HCT116 (cell line): ENCODE measurements around the gene KIAA1671. TPM values are rescaled to one million over a fixed set of nuclear protein-coding genes. Genes with fewer than 3 reads are reported as not detected.

Experiments
- ATAC-seq: fragments of 200-7000 bp; cut with Tn5 transposase; 2 replicates; pipeline ENCODE4 v1.9.1; 2020; ENCODE audit warnings: mild to moderate bottlenecking, moderate library complexity
- BruUV-seq: library from RNA; stranded (reverse); fragments of 400-500 nt; replicated peaks from 2 replicates; lab custom pipeline; 2021; lab: Mats Ljungman, UMichigan
- CTCF ChIA-PET: fragments of 300-600 bp; sonication (Branson Sonifier 250); formaldehyde crosslinking; loops from one replicate; lab custom pipeline; 2021; ENCODE audit warnings: antibody characterized with exemption; lab: Charles Lee
- POLR2A ChIA-PET: fragments of 300-600, 350-600 bp; sonication (Branson Sonifier 250); formaldehyde crosslinking; loops from one replicate; lab custom pipeline; 2021; ENCODE audit warnings: antibody characterized with exemption; lab: Charles Lee
- RAD21 ChIA-PET, 2 experiments: fragments of 300-600 bp; sonication (Branson Sonifier 250); formaldehyde crosslinking; loops; one replicate each; lab custom pipeline; 2023; ENCODE audit warnings: low total read pairs in 2 of 2; ENCODE audit not compliant: uncharacterized antibody in 2 of 2, unreplicated experiment in 2 of 2, low non-redundant PET in 1 of 2; lab: Charles Lee
- DNase-seq: peaks from one replicate; pipeline ENCODE4 v3.0.0-alpha.2; 2010; ENCODE audit warnings: low read depth, low spot score
- H2AFZ ChIP-seq: fragments of 200-600 bp; shearing (Covaris generic), sonication (generic); 2 replicates; pipeline ENCODE4 v1.6.1; 2017; ENCODE audit warnings: low read depth, mixed run types, mixed read lengths, antibody characterized with exemption, low read length; ENCODE audit not compliant: poor library complexity, severe bottlenecking
- H3K27ac ChIP-seq: 2 replicates; pipeline ENCODE4 v1.5.1; 2012; ENCODE audit warnings: low read depth, low read length
- H3K27me3 ChIP-seq: fragments of 200-600 bp; sonication (generic); 2 replicates; pipeline ENCODE4 v1.6.1; 2016; ENCODE audit warnings: mixed run types, low read length, mixed read lengths; ENCODE audit not compliant: insufficient read depth
- H3K36me3 ChIP-seq, 2 experiments: fragments of 200-500 bp in 1 of 2; fragments of 200-600 bp in 1 of 2; sonication (Bioruptor generic) in 1 of 2; sonication (generic) in 1 of 2; 2 replicates each; pipeline versions ENCODE4 v1.5.1 to v1.6.1; 2014 to 2016; ENCODE audit warnings: low read length in 2 of 2, inconsistent platforms in 1 of 2, mixed read lengths in 1 of 2, mixed run types in 1 of 2; ENCODE audit not compliant: insufficient read depth in 2 of 2, control insufficient read depth in 1 of 2
- H3K4me1 ChIP-seq, 2 experiments: fragments of 200-600 bp in 1 of 2; sonication (generic) in 1 of 2; 2 replicates each; pipeline versions ENCODE4 v1.5.1 to v1.6.1; 2012 to 2017; ENCODE audit warnings: low read length in 2 of 2, inconsistent platforms in 1 of 2, mild to moderate bottlenecking in 1 of 2, mixed read lengths in 1 of 2, mixed run types in 1 of 2, moderate library complexity in 1 of 2; ENCODE audit not compliant: insufficient read depth in 2 of 2, control insufficient read depth in 1 of 2
- H3K4me2 ChIP-seq: fragments of 200-600 bp; sonication (generic); 2 replicates; pipeline ENCODE4 v1.6.1; 2017; ENCODE audit warnings: mixed run types, low read length, mixed read lengths
- H3K4me3 ChIP-seq, 2 experiments: fragments of 200-600 bp in 1 of 2; sonication (generic) in 1 of 2; replicated peaks in 1 of 2; 2 replicates each; pipeline ENCODE4 v1.5.1; 2011 to 2016; ENCODE audit warnings: low read length in 2 of 2, control low read depth in 1 of 2, low read depth in 1 of 2, mild to moderate bottlenecking in 1 of 2, mixed read lengths in 1 of 2, mixed run types in 1 of 2
- H3K79me2 ChIP-seq: fragments of 200-600 bp; sonication (generic); 2 replicates; pipeline ENCODE4 v1.6.1; 2017; ENCODE audit warnings: mild to moderate bottlenecking, mixed run types, low read length, moderate library complexity, mixed read lengths; ENCODE audit not compliant: insufficient read depth
- H3K9ac ChIP-seq: fragments of 200-600 bp; sonication (generic); 2 replicates; pipeline ENCODE4 v1.6.1; 2016; ENCODE audit warnings: low read length, mixed read lengths
- H3K9me2 ChIP-seq: fragments of 200-600 bp; sonication (generic), shearing (Covaris generic); 2 replicates; pipeline ENCODE4 v1.6.1; 2017; ENCODE audit warnings: mixed run types, mild to moderate bottlenecking, moderate library complexity; ENCODE audit not compliant: insufficient read depth
- H3K9me3 ChIP-seq, 2 experiments: fragments of 200-500 bp in 1 of 2; fragments of 200-600 bp in 1 of 2; sonication (Bioruptor generic) in 1 of 2; sonication (generic) in 1 of 2; 2 replicates each; pipeline ENCODE4 v1.6.1; 2014 to 2017; ENCODE audit warnings: low read length in 2 of 2, mixed read lengths in 2 of 2, inconsistent platforms in 1 of 2, low read depth in 1 of 2, mild to moderate bottlenecking in 1 of 2, mixed run types in 1 of 2, moderate library complexity in 1 of 2; ENCODE audit not compliant: control insufficient read depth in 1 of 2, insufficient read depth in 1 of 2
- H4K20me1 ChIP-seq: fragments of 200-600 bp; sonication (generic), shearing (Covaris generic); 2 replicates; pipeline ENCODE4 v1.6.1; 2017; ENCODE audit warnings: mixed run types, mild to moderate bottlenecking, moderate library complexity; ENCODE audit not compliant: insufficient read depth
- CEBPB ChIP-seq: IDR thresholded peaks from 2 replicates; pipeline ENCODE4 v1.6.1; 2012; ENCODE audit warnings: low read depth
- EGR1 ChIP-seq: IDR thresholded peaks from 2 replicates; pipeline ENCODE4 v1.6.1; 2012; ENCODE audit warnings: low read depth
- EZH2 ChIP-seq: fragments of 200-600 bp; sonication (generic); IDR thresholded peaks from 2 replicates; pipeline ENCODE4 v1.6.1; 2017; ENCODE audit warnings: antibody characterized with exemption, mixed run types
- EZH2phosphoT487 ChIP-seq: fragments of 200-600 bp; IDR thresholded peaks from 2 replicates; pipeline ENCODE4 v1.6.1; 2018; ENCODE audit warnings: antibody characterized with exemption, borderline replicate concordance
- JUND ChIP-seq: IDR thresholded peaks from 2 replicates; pipeline ENCODE4 v1.6.1; 2012
- POLR2A ChIP-seq: IDR thresholded peaks from 2 replicates; pipeline ENCODE4 v1.7.0; 2011; ENCODE audit warnings: borderline replicate concordance; ENCODE audit not compliant: insufficient read depth, insufficient read length; ENCODE audit errors: extremely low read depth
- POLR2AphosphoS5 ChIP-seq: IDR thresholded peaks from 2 replicates; pipeline ENCODE4 v1.6.1; 2011; ENCODE audit warnings: mild to moderate bottlenecking, low read depth, low read length, moderate library complexity
- RAD21 ChIP-seq: IDR thresholded peaks from 2 replicates; pipeline ENCODE4 v1.6.1; 2012; ENCODE audit warnings: low read depth, mild to moderate bottlenecking
- REST ChIP-seq: IDR thresholded peaks from 2 replicates; pipeline ENCODE4 v1.6.1; 2012; ENCODE audit warnings: low read depth
- SIN3A ChIP-seq: IDR thresholded peaks from 2 replicates; pipeline ENCODE4 v1.6.1; 2012; ENCODE audit warnings: low read depth
- SP1 ChIP-seq: IDR thresholded peaks from 2 replicates; pipeline ENCODE4 v1.6.1; 2012; ENCODE audit warnings: low read depth
- YY1 ChIP-seq: IDR thresholded peaks from 2 replicates; pipeline ENCODE4 v1.6.1; 2011; ENCODE audit warnings: low read length, low read depth, moderate library complexity, mild to moderate bottlenecking; ENCODE audit not compliant: insufficient replicate concordance; ENCODE audit errors: extremely low read depth
- ZFX ChIP-seq: fragments of 450-650 bp; IDR thresholded peaks from 2 replicates; pipeline ENCODE4 v1.6.1; 2017
- ZNF274 ChIP-seq: fragments of 200-500 bp; sonication (Bioruptor generic); IDR thresholded peaks from 2 replicates; pipeline ENCODE4 v1.6.1; 2014; ENCODE audit warnings: mild to moderate bottlenecking, low read depth, low read length, inconsistent platforms
- intact Hi-C: fragments of 100-400 bp; cut with micrococcal nuclease; formaldehyde crosslinking; loops from 2 replicates; pipeline ENCODE4 v1.10.0; 2022
- total RNA-seq: library from RNA; stranded (reverse); gene quantifications from one replicate; pipeline ENCODE4 v1.2.1, GENCODE V29; 2021; ENCODE audit not compliant: unreplicated experiment
- TF ChIP-seq, protein P1 (sequence below): IDR thresholded peaks from 2 replicates; pipeline ENCODE4 v1.6.1; 2012
- TF ChIP-seq, protein P2 (sequence below): IDR thresholded peaks from 2 replicates; pipeline ENCODE4 v1.6.1; 2012

KIAA1671 gene
- total RNA-seq, 1 experiment from 2014 or later: 36.8 TPM

GRCh38 chr22:24977370-24978221 lies 25.1 kb downstream of the KIAA1671 start:
- RAD21 ChIA-PET: no interaction called here
- intact Hi-C loops: no loop called here
- Histone ChIP-seq H3K79me2 (peaks cover 65% of the 10 kb centered on the region), H3K36me3 (no peaks in the 10 kb centered on the region), H3K9ac (peak overlapping the region; percentile 45), H3K27me3 (no peaks in the 10 kb centered on the region), H3K9me3 (no peaks in the 10 kb centered on the region), H4K20me1 (no peaks in the 10 kb centered on the region), H3K27ac (peak overlapping the region; percentile 70), H3K4me1 (peaks cover 40 to 68% of the 10 kb centered on the region in 2 experiments), H2AFZ (no peak overlapping the region), H3K4me3 (no peak overlapping the region), H3K9me2 (no peaks in the 10 kb centered on the region), H3K4me2 (peak overlapping the region; percentile 63)
- DNase-seq: no peak
- peak; percentile 78 for ATAC-seq
- TF ChIP-seq EZH2phosphoT487 (no peak), SP1 (no peak)
- TF ChIP-seq, protein P1, sequence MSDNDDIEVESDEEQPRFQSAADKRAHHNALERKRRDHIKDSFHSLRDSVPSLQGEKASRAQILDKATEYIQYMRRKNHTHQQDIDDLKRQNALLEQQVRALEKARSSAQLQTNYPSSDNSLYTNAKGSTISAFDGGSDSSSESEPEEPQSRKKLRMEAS: no peak
- TF ChIP-seq, protein P2, sequence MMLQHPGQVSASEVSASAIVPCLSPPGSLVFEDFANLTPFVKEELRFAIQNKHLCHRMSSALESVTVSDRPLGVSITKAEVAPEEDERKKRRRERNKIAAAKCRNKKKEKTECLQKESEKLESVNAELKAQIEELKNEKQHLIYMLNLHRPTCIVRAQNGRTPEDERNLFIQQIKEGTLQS: no peak
- CTCF ChIA-PET: no interaction called here
- POLR2A ChIA-PET: interaction anchor here (1.3 kb wide), 1 partner anchor 10 kb away, joined by 3 read pairs; no protein-coding TSS in a partner anchor
- BruUV-seq: no TSS peak

DNA sequence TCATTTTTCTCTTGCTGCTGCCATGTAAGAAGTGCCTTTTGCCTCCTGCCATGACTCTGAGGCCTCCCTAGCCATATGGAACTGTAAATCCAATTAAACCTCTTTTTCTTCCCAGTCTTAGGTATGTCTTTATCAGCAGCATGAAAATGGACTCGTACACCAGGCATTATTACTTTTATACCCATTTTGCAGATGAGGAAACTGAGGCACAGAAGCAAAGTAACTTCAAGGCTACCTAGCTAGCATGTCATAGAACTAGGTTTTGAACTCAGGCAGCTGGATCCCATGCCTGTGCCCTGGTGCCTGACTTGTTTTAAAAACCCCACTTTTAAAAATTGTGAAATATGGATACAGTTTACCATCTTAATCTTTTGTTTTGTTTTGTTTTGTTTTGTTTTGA lies 25.8 kb downstream of the KIAA1671 start:
- ATAC-seq (no peak), DNase-seq (no peak)
- Histone ChIP-seq H3K9ac (no peak overlapping the region), H3K27me3 (no peaks in the 10 kb centered on the region), H3K79me2 (peaks cover 68% of the 10 kb centered on the region), H4K20me1 (no peaks in the 10 kb centered on the region), H3K9me2 (no peaks in the 10 kb centered on the region), H3K9me3 (no peaks in the 10 kb centered on the region), H3K4me2 (no peak overlapping the region), H3K4me3 (no peak overlapping the region), H2AFZ (no peak overlapping the region), H3K4me1 (peaks cover 40 to 62% of the 10 kb centered on the region in 2 experiments), H3K36me3 (no peaks in the 10 kb centered on the region), H3K27ac (peak overlapping the region; percentile 70; the same call in 1 of the 2 replicates)
- POLR2A ChIA-PET: no interaction called here
- BruUV-seq: no TSS peak
- intact Hi-C loops: no loop called here
- CTCF ChIA-PET: no interaction called here
- RAD21 ChIA-PET: no interaction called here
- TF ChIP-seq POLR2AphosphoS5 (no peak), REST (no peak), RAD21 (no peak), JUND (no peak), ZNF274 (no peak), YY1 (no peak), EZH2 (no peak), ZFX (no peak), EZH2phosphoT487 (no peak), EGR1 (no peak), POLR2A (no peak), CEBPB (no peak), SP1 (no peak), SIN3A (no peak)
- TF ChIP-seq, protein P1: no peak
- TF ChIP-seq, protein P2: no peak
